HCT116 (cell line): ENCODE data around the gene ALG3. TPM values are rescaled to one million over a fixed set of nuclear protein-coding genes. Genes with fewer than 3 reads are reported as not detected.

Experiments
- ATAC-seq: fragments of 200-7000 bp; cut with Tn5 transposase; 2 replicates; pipeline ENCODE4 v1.9.1; 2020; ENCODE audit warnings: mild to moderate bottlenecking, moderate library complexity
- BruUV-seq: library from RNA; stranded (reverse); fragments of 400-500 nt; replicated peaks from 2 replicates; lab custom pipeline; 2021; lab: Mats Ljungman, UMichigan
- CTCF ChIA-PET: fragments of 300-600 bp; sonication (Branson Sonifier 250); formaldehyde crosslinking; loops from one replicate; lab custom pipeline; 2021; ENCODE audit warnings: antibody characterized with exemption; lab: Charles Lee
- POLR2A ChIA-PET: fragments of 300-600, 350-600 bp; sonication (Branson Sonifier 250); formaldehyde crosslinking; loops from one replicate; lab custom pipeline; 2021; ENCODE audit warnings: antibody characterized with exemption; lab: Charles Lee
- RAD21 ChIA-PET, 2 experiments: fragments of 300-600 bp; sonication (Branson Sonifier 250); formaldehyde crosslinking; loops; one replicate each; lab custom pipeline; 2023; ENCODE audit warnings: low total read pairs in 2 of 2; ENCODE audit not compliant: uncharacterized antibody in 2 of 2, unreplicated experiment in 2 of 2, low non-redundant PET in 1 of 2; lab: Charles Lee
- DNase-seq: peaks from one replicate; pipeline ENCODE4 v3.0.0-alpha.2; 2010; ENCODE audit warnings: low read depth, low spot score
- H2AFZ ChIP-seq: fragments of 200-600 bp; shearing (Covaris generic), sonication (generic); 2 replicates; pipeline ENCODE4 v1.6.1; 2017; ENCODE audit warnings: low read depth, mixed run types, mixed read lengths, antibody characterized with exemption, low read length; ENCODE audit not compliant: poor library complexity, severe bottlenecking
- H3K27ac ChIP-seq: 2 replicates; pipeline ENCODE4 v1.5.1; 2012; ENCODE audit warnings: low read depth, low read length
- H3K27me3 ChIP-seq: fragments of 200-600 bp; sonication (generic); 2 replicates; pipeline ENCODE4 v1.6.1; 2016; ENCODE audit warnings: mixed run types, low read length, mixed read lengths; ENCODE audit not compliant: insufficient read depth
- H3K36me3 ChIP-seq, 2 experiments: fragments of 200-500 bp in 1 of 2; fragments of 200-600 bp in 1 of 2; sonication (Bioruptor generic) in 1 of 2; sonication (generic) in 1 of 2; 2 replicates each; pipeline versions ENCODE4 v1.5.1 to v1.6.1; 2014 to 2016; ENCODE audit warnings: low read length in 2 of 2, inconsistent platforms in 1 of 2, mixed read lengths in 1 of 2, mixed run types in 1 of 2; ENCODE audit not compliant: insufficient read depth in 2 of 2, control insufficient read depth in 1 of 2
- H3K4me1 ChIP-seq, 2 experiments: fragments of 200-600 bp in 1 of 2; sonication (generic) in 1 of 2; 2 replicates each; pipeline versions ENCODE4 v1.5.1 to v1.6.1; 2012 to 2017; ENCODE audit warnings: low read length in 2 of 2, inconsistent platforms in 1 of 2, mild to moderate bottlenecking in 1 of 2, mixed read lengths in 1 of 2, mixed run types in 1 of 2, moderate library complexity in 1 of 2; ENCODE audit not compliant: insufficient read depth in 2 of 2, control insufficient read depth in 1 of 2
- H3K4me2 ChIP-seq: fragments of 200-600 bp; sonication (generic); 2 replicates; pipeline ENCODE4 v1.6.1; 2017; ENCODE audit warnings: mixed run types, low read length, mixed read lengths
- H3K4me3 ChIP-seq, 2 experiments: fragments of 200-600 bp in 1 of 2; sonication (generic) in 1 of 2; replicated peaks in 1 of 2; 2 replicates each; pipeline ENCODE4 v1.5.1; 2011 to 2016; ENCODE audit warnings: low read length in 2 of 2, control low read depth in 1 of 2, low read depth in 1 of 2, mild to moderate bottlenecking in 1 of 2, mixed read lengths in 1 of 2, mixed run types in 1 of 2
- H3K79me2 ChIP-seq: fragments of 200-600 bp; sonication (generic); 2 replicates; pipeline ENCODE4 v1.6.1; 2017; ENCODE audit warnings: mild to moderate bottlenecking, mixed run types, low read length, moderate library complexity, mixed read lengths; ENCODE audit not compliant: insufficient read depth
- H3K9ac ChIP-seq: fragments of 200-600 bp; sonication (generic); 2 replicates; pipeline ENCODE4 v1.6.1; 2016; ENCODE audit warnings: low read length, mixed read lengths
- H3K9me2 ChIP-seq: fragments of 200-600 bp; sonication (generic), shearing (Covaris generic); 2 replicates; pipeline ENCODE4 v1.6.1; 2017; ENCODE audit warnings: mixed run types, mild to moderate bottlenecking, moderate library complexity; ENCODE audit not compliant: insufficient read depth
- H3K9me3 ChIP-seq, 2 experiments: fragments of 200-500 bp in 1 of 2; fragments of 200-600 bp in 1 of 2; sonication (Bioruptor generic) in 1 of 2; sonication (generic) in 1 of 2; 2 replicates each; pipeline ENCODE4 v1.6.1; 2014 to 2017; ENCODE audit warnings: low read length in 2 of 2, mixed read lengths in 2 of 2, inconsistent platforms in 1 of 2, low read depth in 1 of 2, mild to moderate bottlenecking in 1 of 2, mixed run types in 1 of 2, moderate library complexity in 1 of 2; ENCODE audit not compliant: control insufficient read depth in 1 of 2, insufficient read depth in 1 of 2
- H4K20me1 ChIP-seq: fragments of 200-600 bp; sonication (generic), shearing (Covaris generic); 2 replicates; pipeline ENCODE4 v1.6.1; 2017; ENCODE audit warnings: mixed run types, mild to moderate bottlenecking, moderate library complexity; ENCODE audit not compliant: insufficient read depth
- EGR1 ChIP-seq: IDR thresholded peaks from 2 replicates; pipeline ENCODE4 v1.6.1; 2012; ENCODE audit warnings: low read depth
- JUND ChIP-seq: IDR thresholded peaks from 2 replicates; pipeline ENCODE4 v1.6.1; 2012
- SIN3A ChIP-seq: IDR thresholded peaks from 2 replicates; pipeline ENCODE4 v1.6.1; 2012; ENCODE audit warnings: low read depth
- intact Hi-C: fragments of 100-400 bp; cut with micrococcal nuclease; formaldehyde crosslinking; loops from 2 replicates; pipeline ENCODE4 v1.10.0; 2022
- microRNA counts: library from miRNA; unstranded; fragments of <30 nt; microRNA quantifications from one replicate; lab custom pipeline; 2015
- microRNA-seq: library from miRNA; unstranded; fragments of <30 nt; microRNA quantifications from one replicate; pipeline ENCODE4, GENCODE V29; 2016; ENCODE audit warnings: borderline number of aligned reads
- total RNA-seq: library from RNA; stranded (reverse); gene quantifications from one replicate; pipeline ENCODE4 v1.2.1, GENCODE V29; 2021; ENCODE audit not compliant: unreplicated experiment

The ALG3 gene
- total RNA-seq, 1 experiment from 2014 or later: 56.6 TPM

DNA sequence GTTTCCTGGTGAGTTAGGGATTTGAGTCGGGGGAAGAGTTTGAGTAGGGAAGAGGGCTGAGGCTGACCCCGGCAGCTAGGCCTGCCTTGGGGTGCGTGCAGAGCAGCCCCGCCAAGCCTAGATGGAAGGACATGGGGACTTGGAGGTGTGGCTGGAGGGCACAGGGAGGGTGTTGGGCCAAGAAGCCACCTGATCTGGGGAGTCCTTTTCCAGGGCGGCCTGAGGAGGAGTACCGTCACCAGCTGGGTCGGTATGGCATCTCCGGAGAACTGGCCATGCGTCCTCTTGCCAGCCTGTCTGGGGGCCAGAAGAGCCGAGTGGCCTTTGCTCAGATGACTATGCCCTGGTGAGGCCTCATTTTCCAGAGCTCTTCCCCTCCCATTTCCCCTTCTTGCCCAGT lies 55.9 kb downstream of the ALG3 start:
- TF ChIP-seq SIN3A (no peak), EGR1 (no peak), JUND (no peak)
- ChIA-PET POLR2A (no interaction called here), CTCF (no interaction called here), RAD21 (no interaction called here)
- Histone ChIP-seq H3K4me2 (no peak overlapping the region), H3K27ac (no peak overlapping the region), H3K9me2 (no peaks in the 10 kb centered on the region), H3K9me3 (no peaks in the 10 kb centered on the region), H4K20me1 (no peaks in the 10 kb centered on the region), H3K79me2 (peaks cover 28% of the 10 kb centered on the region), H3K4me3 (no peak overlapping the region), H3K4me1 (no peaks in the 10 kb centered on the region), H3K36me3 (peaks cover 57 to 58% of the 10 kb centered on the region in 2 experiments), H3K27me3 (no peaks in the 10 kb centered on the region), H3K9ac (no peak overlapping the region), H2AFZ (no peak overlapping the region)
- DNase-seq (no peak), ATAC-seq (no peak)
- BruUV-seq: no TSS peak
- intact Hi-C loops: no loop called here

MicroRNA genes within 50 kb of the gene (microRNA counts, 767-probe panel; counts per million panel counts)
- microRNA hsa-miR-1224-3p (lab: Ali Mortazavi, UCI) (not detected), microRNA hsa-miR-1224-5p (lab: Ali Mortazavi, UCI) (not detected)

Small RNAs within 50 kb of the gene (microRNA-seq; reads per million reads assigned to microRNA genes)
- 49.1 reads per million, percentile 54 among the genes with 10 or more reads in this experiment for gene MIR1224

Other genes starting within 250 kb of the ALG3 start
- 16.9 TPM for gene ABCC5, start 231.1 kb downstream of the ALG3 start, total RNA-seq
- not detected for gene HTR3D, start 217.2 kb downstream of the ALG3 start, total RNA-seq
- gene HTR3C, start 195.9 kb downstream of the ALG3 start, total RNA-seq: not detected
- not detected for gene HTR3E, start 151.9 kb downstream of the ALG3 start, total RNA-seq
- 50.3 TPM for gene EIF2B5, start 113.6 kb downstream of the ALG3 start, total RNA-seq
- gene DVL3, start 93.6 kb downstream of the ALG3 start, total RNA-seq: 60.7 TPM
- gene AP2M1, start 74.1 kb downstream of the ALG3 start, total RNA-seq: 353 TPM
- 74.6 TPM for gene ABCF3, start 62.8 kb downstream of the ALG3 start, total RNA-seq
- gene VWA5B2, start 19.4 kb downstream of the ALG3 start, total RNA-seq: 10.6 TPM
- 10.5 TPM for gene EEF1AKMT4, start 710 bp upstream of the ALG3 start, total RNA-seq
- 5.1 TPM for gene CAMK2N2, start 12.6 kb upstream of the ALG3 start, total RNA-seq
- gene ECE2, start 27.1 kb upstream of the ALG3 start, total RNA-seq: not detected
- gene PSMD2, start 50.3 kb upstream of the ALG3 start, total RNA-seq: 402 TPM
- gene EIF4G1, start 65.6 kb upstream of the ALG3 start, total RNA-seq: 496 TPM
- gene FAM131A, start 88.6 kb upstream of the ALG3 start, total RNA-seq: 17.8 TPM
- 21.6 TPM for gene CLCN2, start 112.6 kb upstream of the ALG3 start, total RNA-seq
- gene POLR2H, start 112.7 kb upstream of the ALG3 start, total RNA-seq: 156 TPM
- gene THPO, start 129.2 kb upstream of the ALG3 start, total RNA-seq: not detected
- gene CHRD, start 131.1 kb upstream of the ALG3 start, total RNA-seq: 8.0 TPM